Activated CD4-positive, alpha-beta T cell treated with anti-CD3 and anti-CD28 coated beads for 1 hour (primary cell): ENCODE measurements around the gene ZBTB12.

Source experiments
- DNase-seq: peaks from one replicate; pipeline ENCODE4 v3.0.0-alpha.2; 2020

Gene ZBTB12

DNA sequence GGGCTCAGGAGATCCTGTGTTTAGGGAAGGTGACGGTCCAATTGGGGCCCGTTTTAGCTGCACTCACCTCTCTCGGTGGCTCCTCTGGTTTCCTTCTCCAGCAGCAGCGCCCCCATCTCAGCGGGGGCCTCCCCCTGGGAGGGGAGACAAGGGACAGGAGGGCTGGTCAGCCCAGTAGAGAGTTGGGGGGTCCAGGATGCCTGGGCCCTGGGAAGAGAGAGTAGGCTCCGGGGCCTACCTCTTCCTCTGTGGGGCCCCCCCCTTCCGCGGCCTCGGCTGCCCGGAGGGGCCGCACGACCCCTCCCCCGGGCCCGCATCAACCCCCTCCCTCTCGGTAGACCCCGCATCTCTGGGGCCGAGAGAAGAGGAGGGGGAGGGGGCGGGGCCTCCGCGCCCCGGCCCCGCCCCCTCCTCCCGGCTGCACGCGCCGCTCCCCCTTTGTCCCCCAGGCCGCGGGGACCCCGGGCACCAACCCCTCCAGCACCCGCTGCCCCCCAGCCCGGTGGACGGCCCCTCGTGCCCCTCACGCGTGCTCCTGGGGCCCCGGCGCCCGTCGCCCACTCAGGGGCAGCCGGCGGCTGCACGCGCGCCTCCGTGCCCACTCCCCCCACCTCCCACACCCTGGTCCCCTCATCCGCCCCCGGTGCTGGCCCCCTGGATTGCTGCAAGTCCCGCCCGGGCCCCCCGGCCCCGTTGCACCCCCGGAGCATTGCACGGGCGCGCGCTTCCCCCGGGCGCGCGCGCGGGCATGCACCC lies 4.9 kb downstream of the ZBTB12 start:
- DNase-seq = peak; percentile 12

DNA sequence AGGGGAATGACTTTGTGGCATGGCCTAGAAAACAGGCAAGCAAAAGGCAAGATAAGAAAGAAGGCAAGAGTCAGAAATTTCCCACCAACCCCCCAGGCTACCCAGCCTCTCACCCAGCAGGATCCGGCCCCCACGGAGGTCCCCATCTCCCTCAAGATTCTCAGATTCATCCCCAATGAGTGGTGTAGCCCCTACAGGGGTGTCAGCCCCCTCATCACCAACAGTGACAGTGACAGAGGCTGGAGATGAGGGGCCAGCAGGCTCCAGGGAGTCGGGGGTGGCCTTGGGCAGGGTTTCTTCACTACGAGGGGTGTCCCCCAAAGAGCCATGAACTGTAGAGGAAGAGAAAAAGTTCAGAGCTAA lies 5.4 kb downstream of the ZBTB12 start:
- DNase-seq = no peak

DNA sequence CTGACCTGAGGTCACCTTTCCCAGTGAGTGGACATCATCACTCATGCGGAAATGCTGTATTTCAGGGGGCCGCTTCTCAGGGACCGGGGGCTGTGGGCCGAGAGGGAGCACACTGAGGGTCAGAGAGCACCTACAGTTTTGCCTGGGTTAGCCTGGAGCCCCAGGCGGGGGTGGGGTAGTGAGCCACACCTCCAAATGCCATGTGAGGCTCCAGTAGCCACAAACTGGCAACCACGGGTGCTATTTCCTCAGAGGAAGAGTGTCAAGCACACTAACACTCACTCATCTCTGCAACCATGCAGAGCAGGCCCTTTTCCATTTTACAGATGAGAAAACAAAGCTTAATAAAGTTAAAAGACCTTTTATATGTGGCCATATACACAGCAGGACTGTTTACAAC lies 9.1 kb downstream of the ZBTB12 start:
- DNase-seq = no peak

DNA sequence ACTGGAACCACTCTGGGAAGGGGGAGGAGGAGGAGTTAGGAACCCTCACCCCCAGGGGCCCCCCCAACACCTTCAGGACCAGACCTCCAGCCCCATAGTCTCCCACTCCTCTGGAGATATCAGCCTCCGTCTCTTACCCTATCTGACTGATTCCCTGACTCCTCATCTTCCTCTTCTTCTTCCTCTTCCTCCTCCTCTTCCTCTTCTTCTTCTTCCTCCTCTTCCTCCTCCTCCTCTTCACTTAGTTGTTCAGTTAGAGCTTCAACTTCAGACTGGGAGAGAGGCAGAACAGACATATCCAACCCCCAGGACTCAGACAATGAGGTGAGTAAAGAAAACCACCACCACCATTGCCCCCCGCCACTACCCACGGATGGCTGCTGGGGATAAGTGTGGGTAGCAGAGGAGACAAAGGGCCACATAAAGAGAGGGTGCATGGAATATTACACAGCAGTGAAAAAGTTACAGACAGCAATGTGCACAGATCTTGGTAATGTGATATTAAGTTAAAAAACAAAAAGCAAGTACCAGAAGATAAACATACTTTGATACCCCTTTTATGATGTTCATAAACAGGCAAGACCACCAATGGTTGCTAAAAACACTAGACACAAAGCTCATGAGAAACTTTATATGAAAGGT lies 12.4 kb downstream of the ZBTB12 start:
- DNase-seq = no peak

DNA sequence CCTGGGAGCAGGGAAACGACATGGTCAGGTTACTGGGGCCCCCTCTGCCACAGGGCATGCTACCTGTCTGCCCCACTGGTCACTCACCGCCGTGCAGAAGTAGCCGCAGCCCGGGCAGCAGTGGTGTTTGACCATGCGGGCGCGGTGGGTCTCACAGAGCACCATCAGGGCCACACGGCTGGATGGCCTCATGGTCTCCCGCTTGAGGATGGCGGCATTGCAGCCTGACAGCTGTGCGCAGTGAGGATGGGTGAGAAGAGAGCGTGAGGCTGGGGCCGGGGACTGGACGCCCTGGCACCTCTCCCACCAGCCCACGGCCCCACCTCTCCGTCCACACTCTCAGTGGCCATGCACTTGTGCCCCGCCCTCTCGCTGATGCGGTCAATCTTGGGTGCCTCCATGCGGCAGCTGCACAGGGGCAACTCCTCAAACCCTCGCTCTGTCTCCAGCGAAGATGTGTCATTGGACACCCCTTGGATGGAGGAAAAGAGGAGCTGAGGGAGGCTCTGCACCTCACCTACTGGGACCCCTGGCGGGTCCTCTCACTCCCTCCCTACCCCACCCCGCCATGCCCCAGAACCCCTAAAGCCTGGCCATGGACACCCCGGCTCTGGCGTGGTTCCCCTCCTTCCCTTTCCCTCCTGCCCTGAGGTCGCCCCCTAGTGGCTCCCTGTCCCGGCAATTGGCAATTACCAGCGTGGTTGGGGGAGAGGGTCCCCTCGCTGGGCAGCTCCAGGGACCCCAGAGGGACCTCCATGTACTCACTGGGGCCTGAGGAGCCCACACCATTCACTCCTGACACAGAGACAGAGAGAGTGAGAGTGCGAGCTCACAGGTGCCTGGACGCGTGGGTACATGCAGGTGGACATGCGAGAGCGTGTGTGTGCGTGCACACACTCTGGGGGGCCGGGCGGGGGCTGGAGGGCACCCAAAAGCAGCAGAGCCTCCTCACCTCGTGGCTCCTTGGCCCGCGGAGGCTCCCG lies 13.3 kb downstream of the ZBTB12 start:
- DNase-seq = peak; percentile 35

DNA sequence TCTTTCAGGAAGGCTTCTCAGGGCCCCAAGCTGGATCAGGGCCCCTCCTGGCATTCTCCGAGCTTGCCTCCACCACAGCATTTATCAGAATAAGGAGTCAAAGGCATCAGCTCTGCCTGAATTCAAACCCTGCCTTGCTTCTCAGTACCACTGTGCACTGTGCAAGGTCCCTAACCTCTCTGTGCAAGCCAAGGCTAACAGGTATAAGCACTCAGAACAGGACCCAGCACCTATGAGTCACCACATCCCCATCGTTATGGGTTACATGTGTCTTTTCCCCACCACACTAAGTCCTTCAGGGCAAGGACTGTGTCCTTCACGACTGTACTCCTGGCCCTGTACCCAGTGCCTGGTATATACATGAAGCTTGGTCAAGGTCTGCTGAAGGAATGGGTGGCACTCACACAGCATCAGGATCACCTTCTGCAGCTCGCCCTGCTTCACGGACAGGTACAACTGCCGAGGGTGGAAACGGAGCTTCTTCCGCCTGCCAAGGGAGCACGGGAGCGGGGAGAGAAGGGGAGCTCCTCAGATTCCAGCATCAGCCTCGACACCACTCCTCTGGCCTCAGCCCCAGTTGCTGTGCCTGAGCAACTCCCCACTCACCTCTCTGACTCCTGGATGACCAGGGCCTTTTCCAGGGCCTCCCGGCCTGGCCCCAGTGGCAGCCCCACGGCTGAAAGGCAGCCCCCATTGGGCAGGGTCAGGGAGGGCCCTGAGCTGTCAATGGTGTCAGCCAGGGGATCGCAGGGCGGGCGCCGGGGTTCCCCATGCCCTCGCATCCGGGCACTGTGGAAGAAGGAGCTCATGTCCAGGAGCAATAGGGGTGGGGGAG lies 14.5 kb downstream of the ZBTB12 start:
- DNase-seq = no peak

DNA sequence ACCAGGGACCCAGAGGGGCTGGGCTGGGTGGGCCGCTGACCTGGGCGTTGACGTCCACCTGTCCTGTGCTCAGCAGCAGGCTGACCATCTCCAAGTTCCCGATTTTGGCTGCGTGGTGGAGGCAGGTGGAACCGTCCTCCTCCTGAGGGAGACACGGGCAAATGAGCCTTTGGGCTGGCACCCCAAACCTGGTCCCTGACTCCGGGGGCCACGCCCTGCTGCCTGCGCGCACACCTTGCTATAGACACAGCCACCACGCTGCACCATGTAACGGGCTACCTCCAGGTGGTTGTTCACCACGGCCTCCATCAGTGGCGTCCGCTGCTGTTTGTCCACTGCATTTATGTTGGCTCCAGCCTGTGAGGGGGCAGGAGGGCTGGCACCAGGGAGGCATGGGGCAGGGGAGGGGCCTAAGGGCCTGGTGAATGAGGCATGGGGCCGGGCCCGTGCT lies 15.3 kb downstream of the ZBTB12 start:
- DNase-seq = no peak

DNA sequence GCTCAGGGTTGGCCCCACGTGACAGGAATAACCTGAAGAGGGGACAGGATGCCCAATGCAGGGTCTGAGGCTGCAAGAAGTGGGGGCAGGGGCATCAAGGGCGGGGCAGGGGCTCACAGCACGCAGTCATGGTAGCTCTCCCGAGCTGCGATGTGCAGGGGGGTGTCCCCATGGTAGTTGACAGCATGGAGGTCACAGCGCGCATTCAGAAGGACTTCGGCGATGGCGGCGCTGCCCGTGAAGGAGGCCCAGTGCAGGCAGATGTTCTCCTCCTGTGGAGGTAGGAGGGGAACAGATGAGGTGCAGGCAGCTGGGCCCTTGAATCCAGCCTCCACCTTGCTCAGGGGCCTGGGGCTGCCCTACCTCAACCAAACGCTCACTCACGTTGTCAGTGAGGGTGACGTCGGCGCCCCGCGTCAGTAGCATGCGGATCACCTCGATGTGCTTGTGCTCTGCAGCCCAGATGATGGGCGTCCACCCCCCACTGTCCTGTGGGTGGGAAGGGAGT lies 17.3 kb downstream of the ZBTB12 start:
- DNase-seq = no peak

DNA sequence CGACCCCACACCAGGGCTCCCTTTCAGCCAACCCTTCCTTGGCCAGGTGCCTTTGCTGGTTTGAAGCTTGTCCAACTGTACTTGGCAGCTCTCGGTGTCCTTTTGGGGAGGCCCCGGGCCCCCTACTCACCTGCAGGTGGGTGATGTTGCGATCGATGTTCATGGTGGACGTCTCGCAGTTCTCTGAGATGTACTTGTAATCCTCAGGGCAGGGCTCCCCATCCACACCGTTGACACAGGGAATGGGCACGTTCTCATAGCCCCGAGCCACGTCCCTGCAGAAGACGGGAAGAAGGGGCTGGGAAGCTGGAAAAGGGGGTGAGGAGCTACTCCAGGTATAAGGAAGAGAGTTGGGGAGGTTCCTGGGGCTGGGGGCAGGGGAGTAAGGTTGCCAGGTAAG lies 18.2 kb downstream of the ZBTB12 start:
- no peak for DNase-seq

DNA sequence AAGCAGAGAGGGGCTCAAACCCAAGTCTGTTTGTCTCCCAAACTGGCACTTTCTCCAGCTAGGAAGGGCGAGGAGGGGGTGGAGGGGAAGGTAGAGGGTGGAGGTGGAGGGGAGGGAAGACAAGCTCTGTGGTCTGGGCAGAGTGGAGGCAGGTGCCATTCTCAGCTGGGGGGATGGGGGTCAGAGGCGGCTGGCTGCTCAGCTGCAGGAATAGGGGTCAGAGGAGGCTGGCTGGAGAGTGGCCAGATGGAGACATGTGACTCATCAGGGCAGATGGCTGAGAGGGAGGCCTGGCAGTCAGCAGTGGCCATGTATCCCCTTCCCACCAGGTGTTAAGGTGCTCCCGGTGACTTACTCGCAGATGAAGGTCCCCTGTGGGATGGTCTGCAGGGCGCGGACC lies 19.5 kb downstream of the ZBTB12 start:
- DNase-seq = no peak

DNA sequence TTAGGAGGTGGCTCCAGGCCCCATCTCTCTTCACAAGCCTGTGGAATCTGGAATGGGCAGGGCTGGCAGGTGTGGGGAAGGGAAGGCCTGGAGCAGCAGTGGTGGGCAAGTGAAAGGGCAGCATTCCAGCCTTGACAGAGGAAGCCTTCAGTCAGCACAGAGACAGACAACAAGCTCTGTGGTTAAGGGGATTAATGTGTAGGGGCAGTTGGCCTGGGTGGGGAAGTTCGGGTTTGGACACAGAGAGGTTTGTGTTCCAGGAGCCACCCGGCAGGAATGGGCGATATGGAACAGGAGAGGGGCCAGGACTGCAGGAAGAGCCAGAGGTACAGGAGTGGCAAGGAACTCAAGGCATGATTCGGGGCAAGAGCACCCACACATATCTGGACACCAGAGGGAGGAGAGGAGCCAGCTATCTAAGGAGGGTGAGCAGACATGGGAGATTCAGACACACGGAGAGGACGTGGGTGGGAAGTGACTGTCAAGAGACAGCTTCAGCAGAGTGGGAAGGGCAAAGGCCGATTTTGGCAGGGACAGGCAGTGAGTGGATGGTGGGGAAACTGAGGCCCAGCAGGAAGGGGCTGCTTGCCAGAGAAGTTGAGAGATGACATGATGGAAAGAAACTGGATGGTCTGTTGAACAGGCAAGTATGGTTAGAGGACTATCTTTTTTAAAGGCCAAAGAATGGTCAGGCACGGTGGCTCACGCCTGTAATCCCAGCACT lies 20.6 kb downstream of the ZBTB12 start:
- no peak for DNase-seq

DNA sequence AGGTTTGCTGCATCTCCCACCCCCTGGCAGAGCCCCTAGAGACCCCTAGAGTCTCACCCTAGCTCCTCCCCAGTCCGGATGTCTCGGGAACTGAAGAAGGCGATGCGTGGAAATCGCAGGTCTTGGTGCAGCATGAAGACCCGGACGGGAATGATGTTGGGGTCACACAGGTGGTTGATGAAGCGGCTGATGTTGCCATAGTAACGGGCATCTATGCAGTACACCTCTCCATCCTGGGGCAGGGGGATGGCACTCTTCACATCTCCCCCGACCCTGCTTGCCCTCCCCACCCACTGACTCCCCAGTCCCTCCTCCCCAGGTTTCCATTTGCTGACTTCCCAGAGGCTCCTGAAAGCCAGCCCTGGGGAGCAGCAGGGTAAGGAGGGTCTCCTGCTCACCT lies 21.3 kb downstream of the ZBTB12 start:
- DNase-seq = no peak

DNA sequence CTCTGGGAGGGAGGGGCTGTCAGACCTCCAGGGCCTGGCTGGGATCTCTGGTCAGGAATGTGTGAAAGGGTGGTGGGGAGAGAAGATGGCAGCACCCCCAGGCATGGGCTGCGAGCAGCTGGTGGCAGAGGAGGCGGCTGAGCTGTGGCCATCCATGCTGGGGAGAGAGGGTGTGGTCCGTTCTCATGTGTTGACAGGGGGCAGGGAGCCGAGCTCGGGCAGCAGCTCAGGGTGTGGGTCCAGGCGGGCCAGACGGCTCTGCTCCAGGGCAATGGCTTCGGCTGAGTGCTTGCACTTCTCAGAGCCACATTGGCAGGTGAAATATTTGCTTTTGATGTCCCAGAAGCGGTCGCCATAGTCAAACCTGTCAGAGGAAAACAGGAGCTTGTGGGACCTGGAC lies 22.0 kb downstream of the ZBTB12 start:
- no peak for DNase-seq

DNA sequence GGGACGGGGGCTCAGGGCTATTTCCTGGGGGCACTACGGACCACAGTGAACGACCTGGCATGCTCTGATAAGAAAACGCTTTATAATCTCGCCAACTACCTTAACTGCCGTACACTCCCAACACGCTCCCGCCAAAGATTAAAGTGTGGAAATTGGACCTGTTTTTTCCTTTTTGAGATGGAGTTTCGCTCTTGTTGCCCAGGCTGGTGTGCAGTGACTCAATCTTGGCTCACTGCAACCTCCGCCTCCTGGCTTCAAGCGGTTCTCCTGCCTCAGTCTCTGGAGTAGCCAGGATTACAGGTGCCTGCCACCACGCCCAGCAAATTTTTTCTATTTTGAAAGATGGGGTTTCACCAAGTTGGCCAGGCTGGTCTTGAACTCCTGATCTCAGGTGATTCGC lies 22.7 kb downstream of the ZBTB12 start:
- DNase-seq = no peak

DNA sequence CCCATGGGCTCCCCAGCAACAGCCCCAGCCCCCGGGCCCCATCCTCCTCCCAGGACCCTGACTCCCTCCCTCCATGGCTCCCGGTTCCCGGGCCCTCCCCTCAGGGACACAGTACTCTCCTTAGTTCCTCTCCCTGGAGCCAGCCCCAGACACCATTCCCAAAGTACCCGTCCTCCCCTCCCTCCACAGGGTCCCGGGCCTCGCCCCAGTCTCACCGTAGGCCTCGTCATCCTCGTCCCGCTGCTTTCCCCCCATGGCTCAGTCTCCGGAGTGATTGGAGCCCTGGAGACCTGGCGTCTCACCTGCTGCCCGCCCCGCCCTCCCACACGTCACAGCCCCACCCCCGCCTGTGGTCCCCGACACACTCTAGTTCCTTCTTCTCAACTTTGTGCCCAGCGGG lies 23.2 kb downstream of the ZBTB12 start, which contains the start of gene SLC44A4:
Gene SLC44A4, minus strand, starts transcription at position 272 of the 400 bp plus-strand sequence. Its CDS starts 17 bp downstream, at position 255.
- DNase-seq = no peak

DNA sequence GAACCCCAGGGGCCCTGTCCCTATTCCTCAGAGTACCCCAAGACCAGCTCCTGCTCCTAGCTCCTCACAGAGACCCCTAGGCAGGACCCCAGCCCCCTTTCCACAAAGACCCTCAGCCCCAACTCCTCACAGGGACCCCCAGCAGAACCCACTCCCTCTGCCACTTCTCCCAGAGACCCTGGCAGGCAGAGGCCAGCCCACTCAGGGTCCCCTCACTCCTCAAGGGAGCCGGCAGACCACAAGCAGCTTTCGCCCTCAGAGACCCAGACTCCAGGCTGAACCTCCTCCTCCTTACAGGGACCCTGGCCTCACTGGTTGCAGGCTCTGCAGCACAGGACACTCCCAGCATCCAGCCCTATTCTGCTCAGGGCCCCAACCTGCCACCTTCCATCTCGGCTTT lies 23.7 kb downstream of the ZBTB12 start:
- no peak for DNase-seq

DNA sequence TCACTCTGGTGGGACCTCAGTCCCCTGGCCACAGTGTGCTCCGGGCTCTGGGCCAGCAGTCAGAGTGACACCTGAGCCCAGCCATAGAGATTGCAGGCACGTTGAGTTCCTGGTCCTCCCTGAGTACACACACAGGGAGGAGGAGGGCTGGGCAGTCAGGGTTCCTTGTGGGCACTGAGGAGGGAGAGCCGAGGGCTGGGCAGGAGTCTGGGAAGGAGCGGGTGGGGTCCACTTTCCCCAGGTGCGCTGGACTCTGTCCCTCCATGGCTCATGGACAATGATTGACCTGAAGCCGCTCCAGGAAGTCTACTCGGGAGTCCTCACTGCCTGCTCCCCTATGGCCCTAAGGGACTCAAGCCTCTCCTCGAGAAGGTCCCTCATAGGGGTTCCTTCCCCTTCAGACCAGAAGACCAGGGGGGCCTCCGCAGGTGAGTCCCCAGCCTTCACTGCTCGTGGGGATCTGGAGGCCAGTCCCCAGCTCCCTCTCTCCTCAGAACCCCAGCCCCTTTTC lies 24.2 kb downstream of the ZBTB12 start:
- no peak for DNase-seq

DNA sequence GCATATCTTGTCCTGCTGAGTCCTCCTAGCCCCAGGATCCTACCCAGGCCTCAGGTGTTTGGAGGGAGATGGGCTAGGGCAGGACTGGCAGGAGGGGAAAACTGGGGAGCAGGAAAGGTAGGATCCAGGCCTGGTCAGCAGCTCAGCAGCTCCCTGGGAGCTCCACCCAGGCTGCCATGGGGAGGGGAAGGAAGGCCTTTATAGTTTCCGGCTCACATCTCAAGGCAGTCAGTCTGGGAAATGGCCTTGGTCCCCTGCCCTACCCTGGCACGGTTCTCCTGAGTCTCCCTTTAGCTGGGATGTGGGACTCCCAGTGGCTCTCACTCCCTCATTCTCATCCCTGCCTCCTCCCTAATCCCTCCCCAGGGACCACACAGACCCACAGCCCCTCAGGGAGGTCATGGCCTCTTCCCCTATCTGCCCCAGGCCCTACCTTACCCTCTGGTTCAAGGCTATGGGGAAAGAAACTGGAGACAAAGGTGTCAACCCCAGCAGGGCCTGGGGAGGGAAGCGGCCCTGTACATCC lies 24.7 kb downstream of the ZBTB12 start:
- no peak for DNase-seq

DNA sequence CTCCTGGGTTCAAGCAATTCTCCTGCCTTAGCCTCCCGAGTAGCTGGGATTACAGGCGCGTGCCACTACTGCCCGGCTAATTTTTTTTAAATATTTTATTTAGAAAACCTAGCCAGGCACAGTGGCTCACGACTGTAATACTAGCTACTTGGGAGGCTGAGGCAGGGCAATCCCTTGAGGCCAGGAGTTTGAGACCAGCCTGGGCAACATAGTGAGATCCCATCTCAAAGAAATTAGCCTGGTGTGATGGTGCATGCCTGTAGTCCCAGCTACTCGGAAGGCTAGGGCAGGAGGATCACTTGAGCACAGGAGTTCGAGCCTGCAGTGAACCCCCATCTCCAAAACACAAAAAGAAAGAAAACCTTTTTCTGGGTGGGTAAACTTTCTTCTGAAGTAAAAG lies 25.5 kb downstream of the ZBTB12 start:
- DNase-seq = no peak

DNA sequence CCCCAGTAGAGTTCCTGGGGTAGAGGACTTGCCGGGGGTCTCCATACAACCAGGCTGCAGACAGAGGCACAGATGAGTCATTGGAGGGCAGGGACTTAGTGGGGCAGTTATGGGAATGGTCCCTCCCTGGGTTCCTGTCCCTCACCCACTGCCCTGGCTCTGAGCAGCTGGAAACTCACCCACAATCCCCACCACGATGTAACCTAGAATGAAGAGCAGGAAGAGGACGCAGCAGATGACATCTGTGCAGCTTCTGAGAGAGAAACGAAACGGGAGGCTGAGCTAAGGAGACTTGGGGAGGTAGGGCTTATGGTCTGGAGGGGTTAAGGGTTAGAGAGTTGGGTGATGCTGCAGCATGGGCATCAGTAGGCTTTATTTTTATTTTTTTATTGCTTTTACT lies 26.0 kb downstream of the ZBTB12 start:
- DNase-seq = no peak
